Mucosa of descending colon (tissue), 3 donors: Measurements from ENCODE around the gene ALG2. TPM values are rescaled to one million over a fixed set of nuclear protein-coding genes. Genes with fewer than 3 reads are reported as not detected.

Experiments used
- ATAC-seq: fragments of 200-7000 bp; cut with Tn5 transposase; one replicate; pipeline ENCODE4 v1.9.1; 2020; ENCODE audit warnings: mild to moderate bottlenecking, moderate library complexity
- DNase-seq, 3 donors: peaks; one replicate each; pipeline ENCODE4 v3.0.0-alpha.2; 2020
- H3K36me3 ChIP-seq: fragments of 200-600 bp; one replicate; pipeline ENCODE4 v1.8.0; 2021; ENCODE audit warnings: low read depth, mild to moderate bottlenecking
- H3K4me1 ChIP-seq: fragments of 200-600 bp; one replicate; pipeline ENCODE4 v1.8.0; 2021; ENCODE audit warnings: low read depth, mild to moderate bottlenecking
- H3K4me3 ChIP-seq: fragments of 200-600 bp; one replicate; pipeline ENCODE4 v1.8.0; 2021; ENCODE audit warnings: mild to moderate bottlenecking
- H3K9me3 ChIP-seq: fragments of 200-600 bp; one replicate; pipeline ENCODE4 v1.8.0; 2021; ENCODE audit warnings: mild to moderate bottlenecking
- intact Hi-C, 2 donors: fragments of 100-400 bp; cut with DNase I in 1 of 2; cut with micrococcal nuclease in 1 of 2; formaldehyde crosslinking; loops; one replicate each; pipeline versions ENCODE4 v1.11.0 to v1.11.1; 2022; cut with DNase I, micrococcal nuclease
- total RNA-seq, 3 donors: library from RNA; stranded (reverse); fragmentation: NEBNext Ultra II Directional in 2 of 3; extraction: Animal tissue kit (Norgen Biotek cat#: 25700) in 2 of 3; gene quantifications; one replicate each; pipeline versions ENCODE4 v1.2.1 to v1.2.4, GENCODE V29; 2021 to 2023
- TF ChIP-seq, protein P1 (sequence below): fragments of 200-600 bp; IDR thresholded peaks from one replicate; pipeline ENCODE4 v1.8.0; 2022; ENCODE audit warnings: antibody characterized with exemption, mild to moderate bottlenecking
- donor health status: DM: no; HTN: no; CAD: no; lungs with moderate emphysema.
- donor health status: DM: no; HTN: no; CAD: no.
- donor health status: DM: no; HTN: yes; CAD: no.

ALG2 gene
- total RNA-seq, 3 donors from 2014 or later = 27.0 to 30.5 (median 30.0) TPM

GRCh38 chr9:99189887-99190596 is 31.7 kb downstream of the ALG2 start:
- Histone ChIP-seq H3K4me1 (no peaks in the 10 kb centered on the region), H3K4me3 (no peak overlapping the region), H3K9me3 (no peaks in the 10 kb centered on the region), H3K36me3 (no peaks in the 10 kb centered on the region)
- DNase-seq = no peak
- intact Hi-C loops = no loop called here
- no peak for ATAC-seq
- TF ChIP-seq, protein P1, sequence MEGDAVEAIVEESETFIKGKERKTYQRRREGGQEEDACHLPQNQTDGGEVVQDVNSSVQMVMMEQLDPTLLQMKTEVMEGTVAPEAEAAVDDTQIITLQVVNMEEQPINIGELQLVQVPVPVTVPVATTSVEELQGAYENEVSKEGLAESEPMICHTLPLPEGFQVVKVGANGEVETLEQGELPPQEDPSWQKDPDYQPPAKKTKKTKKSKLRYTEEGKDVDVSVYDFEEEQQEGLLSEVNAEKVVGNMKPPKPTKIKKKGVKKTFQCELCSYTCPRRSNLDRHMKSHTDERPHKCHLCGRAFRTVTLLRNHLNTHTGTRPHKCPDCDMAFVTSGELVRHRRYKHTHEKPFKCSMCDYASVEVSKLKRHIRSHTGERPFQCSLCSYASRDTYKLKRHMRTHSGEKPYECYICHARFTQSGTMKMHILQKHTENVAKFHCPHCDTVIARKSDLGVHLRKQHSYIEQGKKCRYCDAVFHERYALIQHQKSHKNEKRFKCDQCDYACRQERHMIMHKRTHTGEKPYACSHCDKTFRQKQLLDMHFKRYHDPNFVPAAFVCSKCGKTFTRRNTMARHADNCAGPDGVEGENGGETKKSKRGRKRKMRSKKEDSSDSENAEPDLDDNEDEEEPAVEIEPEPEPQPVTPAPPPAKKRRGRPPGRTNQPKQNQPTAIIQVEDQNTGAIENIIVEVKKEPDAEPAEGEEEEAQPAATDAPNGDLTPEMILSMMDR = no peak

GRCh38 chr9:99189186-99189585 is 32.6 kb downstream of the ALG2 start:
- H3K36me3 ChIP-seq = no peaks in the 10 kb centered on the region
- intact Hi-C loops = no loop called here
- ATAC-seq (no peak), DNase-seq (no peak)
- H3K9me3 ChIP-seq = no peaks in the 10 kb centered on the region
- TF ChIP-seq, protein P1 = no peak
- no peak overlapping the region for H3K4me3 ChIP-seq
- no peaks in the 10 kb centered on the region for H3K4me1 ChIP-seq

DNA sequence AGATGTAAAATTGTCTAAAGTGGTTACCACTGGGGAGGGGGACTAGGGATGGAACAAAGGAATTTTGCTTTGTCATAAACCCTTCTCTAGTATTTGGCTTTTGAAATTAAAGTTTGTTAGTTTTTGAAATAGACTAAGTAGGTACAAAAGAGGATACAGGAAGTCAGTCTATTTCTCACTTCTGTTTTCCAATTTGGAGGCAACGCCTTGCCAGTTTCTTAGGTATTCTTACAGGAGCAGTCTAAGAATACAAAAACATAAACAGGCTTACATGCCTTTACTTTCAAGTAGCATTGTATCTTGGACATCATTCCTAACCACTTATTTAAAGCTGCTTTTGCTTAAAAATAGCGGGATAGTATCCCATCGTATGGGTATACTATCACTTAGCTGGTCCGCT is 34.4 kb downstream of the ALG2 start:
- intact Hi-C loops = no loop called here
- H3K4me3 ChIP-seq = no peak overlapping the region
- ATAC-seq (no peak), DNase-seq (no peak)
- H3K9me3 ChIP-seq = no peaks in the 10 kb centered on the region
- H3K4me1 ChIP-seq = no peaks in the 10 kb centered on the region
- no peaks in the 10 kb centered on the region for H3K36me3 ChIP-seq
- TF ChIP-seq, protein P1 = no peak

- TF ChIP-seq, protein P1 = no peak
- Histone ChIP-seq H3K36me3 (no peaks in the 10 kb centered on the region), H3K4me1 (no peaks in the 10 kb centered on the region), H3K4me3 (no peak overlapping the region), H3K9me3 (no peaks in the 10 kb centered on the region)
- intact Hi-C loops = no loop called here
- ATAC-seq = no peak
- DNase-seq = no peak
Observed at GRCh38 chr9:99185934-99186333, 35.8 kb downstream of the ALG2 start.

DNA sequence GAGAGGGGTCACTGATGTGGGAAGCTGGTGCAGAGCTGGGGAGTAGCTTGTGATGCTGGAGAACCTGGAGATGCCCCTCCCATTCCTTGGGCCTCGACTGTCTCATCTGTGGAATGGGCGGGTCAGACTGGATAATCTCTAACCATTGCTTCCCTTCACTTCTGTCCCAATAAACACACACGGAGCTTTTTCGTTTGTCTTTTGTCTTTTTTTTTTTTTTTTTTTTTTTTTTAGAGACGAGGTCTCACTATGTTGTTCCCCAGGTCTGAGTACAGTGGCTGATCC is 36.5 kb downstream of the ALG2 start:
- Histone ChIP-seq H3K9me3 (no peaks in the 10 kb centered on the region), H3K4me1 (no peaks in the 10 kb centered on the region), H3K4me3 (no peak overlapping the region), H3K36me3 (no peaks in the 10 kb centered on the region)
- DNase-seq (no peak), ATAC-seq (no peak)
- intact Hi-C loops = no loop called here
- TF ChIP-seq, protein P1 = no peak
